ENCODE data around the gene ZMIZ1.

The ZMIZ1 gene

GRCh38 chr10:79084012-79084971 lies 15.5 kb downstream of the ZMIZ1 start:
- TF ChIP-seq, protein P1, sequence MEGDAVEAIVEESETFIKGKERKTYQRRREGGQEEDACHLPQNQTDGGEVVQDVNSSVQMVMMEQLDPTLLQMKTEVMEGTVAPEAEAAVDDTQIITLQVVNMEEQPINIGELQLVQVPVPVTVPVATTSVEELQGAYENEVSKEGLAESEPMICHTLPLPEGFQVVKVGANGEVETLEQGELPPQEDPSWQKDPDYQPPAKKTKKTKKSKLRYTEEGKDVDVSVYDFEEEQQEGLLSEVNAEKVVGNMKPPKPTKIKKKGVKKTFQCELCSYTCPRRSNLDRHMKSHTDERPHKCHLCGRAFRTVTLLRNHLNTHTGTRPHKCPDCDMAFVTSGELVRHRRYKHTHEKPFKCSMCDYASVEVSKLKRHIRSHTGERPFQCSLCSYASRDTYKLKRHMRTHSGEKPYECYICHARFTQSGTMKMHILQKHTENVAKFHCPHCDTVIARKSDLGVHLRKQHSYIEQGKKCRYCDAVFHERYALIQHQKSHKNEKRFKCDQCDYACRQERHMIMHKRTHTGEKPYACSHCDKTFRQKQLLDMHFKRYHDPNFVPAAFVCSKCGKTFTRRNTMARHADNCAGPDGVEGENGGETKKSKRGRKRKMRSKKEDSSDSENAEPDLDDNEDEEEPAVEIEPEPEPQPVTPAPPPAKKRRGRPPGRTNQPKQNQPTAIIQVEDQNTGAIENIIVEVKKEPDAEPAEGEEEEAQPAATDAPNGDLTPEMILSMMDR (tag by site-specific recombination; IDR thresholded peaks at IDR 0.05) = no peak
- peak; percentile 97 for TF ChIP-seq ZFHX2 (tag by site-specific recombination; conservative IDR thresholded peaks at IDR 0.05)
- peak; percentile 73 for TF ChIP-seq PRDM10 (tag by site-specific recombination; IDR thresholded peaks at IDR 0.05)
- no peak for TF ChIP-seq ZNF174 (tag by site-specific recombination; IDR thresholded peaks at IDR 0.05)
- no peak for TF ChIP-seq SP7 (tag by site-specific recombination; IDR thresholded peaks at IDR 0.05)
- no peak for TF ChIP-seq ZFP69B (tag by site-specific recombination; IDR thresholded peaks at IDR 0.05)
- TF ChIP-seq ZNF549 (tag by site-specific recombination; IDR thresholded peaks at IDR 0.05) = no peak
- 0 out of 2 replicates have a peak, but pooled peaks have one; percentile 27 for TF ChIP-seq ZNF366 (tag by site-specific recombination; conservative IDR thresholded peaks at IDR 0.05)
- no peak for TF ChIP-seq MEIS1 (CRISPR knock-in tag; IDR thresholded peaks at IDR 0.05; ENCODE audit: borderline replicate concordance)
- peak; percentile 99 for TF ChIP-seq ZFP3 (tag by site-specific recombination; IDR thresholded peaks at IDR 0.05; ENCODE audit: low read depth)
- TF ChIP-seq ZNF155 (tag by site-specific recombination; IDR thresholded peaks at IDR 0.05) = no peak
- TF ChIP-seq ZNF623 (tag by site-specific recombination; IDR thresholded peaks at IDR 0.05) = peak; percentile 47
- TF ChIP-seq, protein P2, sequence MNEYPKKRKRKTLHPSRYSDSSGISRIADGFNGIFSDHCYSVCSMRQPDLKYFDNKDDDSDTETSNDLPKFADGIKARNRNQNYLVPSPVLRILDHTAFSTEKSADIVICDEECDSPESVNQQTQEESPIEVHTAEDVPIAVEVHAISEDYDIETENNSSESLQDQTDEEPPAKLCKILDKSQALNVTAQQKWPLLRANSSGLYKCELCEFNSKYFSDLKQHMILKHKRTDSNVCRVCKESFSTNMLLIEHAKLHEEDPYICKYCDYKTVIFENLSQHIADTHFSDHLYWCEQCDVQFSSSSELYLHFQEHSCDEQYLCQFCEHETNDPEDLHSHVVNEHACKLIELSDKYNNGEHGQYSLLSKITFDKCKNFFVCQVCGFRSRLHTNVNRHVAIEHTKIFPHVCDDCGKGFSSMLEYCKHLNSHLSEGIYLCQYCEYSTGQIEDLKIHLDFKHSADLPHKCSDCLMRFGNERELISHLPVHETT (tag by site-specific recombination; IDR thresholded peaks at IDR 0.05) = no peak
- peak; percentile 75 for TF ChIP-seq ZBTB48 (tag by site-specific recombination; IDR thresholded peaks at IDR 0.05)
- TF ChIP-seq EGR2 (tag by site-specific recombination; IDR thresholded peaks at IDR 0.05; ENCODE audit: low read depth) = peak; percentile 97
- peak; percentile 67 for TF ChIP-seq ZNF600 (tag by site-specific recombination; IDR thresholded peaks at IDR 0.05)
- TF ChIP-seq GLIS1 (tag by site-specific recombination; IDR thresholded peaks at IDR 0.05) = peak; percentile 86
- TF ChIP-seq, protein P3, sequence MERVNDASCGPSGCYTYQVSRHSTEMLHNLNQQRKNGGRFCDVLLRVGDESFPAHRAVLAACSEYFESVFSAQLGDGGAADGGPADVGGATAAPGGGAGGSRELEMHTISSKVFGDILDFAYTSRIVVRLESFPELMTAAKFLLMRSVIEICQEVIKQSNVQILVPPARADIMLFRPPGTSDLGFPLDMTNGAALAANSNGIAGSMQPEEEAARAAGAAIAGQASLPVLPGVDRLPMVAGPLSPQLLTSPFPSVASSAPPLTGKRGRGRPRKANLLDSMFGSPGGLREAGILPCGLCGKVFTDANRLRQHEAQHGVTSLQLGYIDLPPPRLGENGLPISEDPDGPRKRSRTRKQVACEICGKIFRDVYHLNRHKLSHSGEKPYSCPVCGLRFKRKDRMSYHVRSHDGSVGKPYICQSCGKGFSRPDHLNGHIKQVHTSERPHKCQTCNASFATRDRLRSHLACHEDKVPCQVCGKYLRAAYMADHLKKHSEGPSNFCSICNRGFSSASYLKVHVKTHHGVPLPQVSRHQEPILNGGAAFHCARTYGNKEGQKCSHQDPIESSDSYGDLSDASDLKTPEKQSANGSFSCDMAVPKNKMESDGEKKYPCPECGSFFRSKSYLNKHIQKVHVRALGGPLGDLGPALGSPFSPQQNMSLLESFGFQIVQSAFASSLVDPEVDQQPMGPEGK (tag by site-specific recombination; IDR thresholded peaks at IDR 0.05) = peak; percentile 24; the same call in 1 of the 2 replicates
- TF ChIP-seq ZNF610 (tag by site-specific recombination; IDR thresholded peaks at IDR 0.05; ENCODE audit: borderline replicate concordance) = no peak
- TF ChIP-seq ZBTB17 (tag by site-specific recombination; IDR thresholded peaks at IDR 0.05) = peak; percentile 45; the same call in 1 of the 2 replicates
- no peak for TF ChIP-seq ZNF560 (tag by site-specific recombination; IDR thresholded peaks at IDR 0.05; ENCODE audit: borderline replicate concordance)
- ChIA-PET CTCF (interaction anchor here (1.2 kb wide), 1 partner anchor 111 kb away, joined by 3 read pairs; no protein-coding TSS in a partner anchor), POLR2A (interaction anchor here (1.4 kb wide), 1 partner anchor 17 kb away, joined by 3 read pairs; no protein-coding TSS in a partner anchor)
- Histone ChIP-seq H3K4me3 (ENCODE audit: low read depth, low read length) (no peak overlapping the region), H3K4me1 (ENCODE audit: control insufficient read depth, insufficient read depth, low read length) (peaks cover 8% of the 10 kb centered on the region; the same call in 1 of the 2 replicates), H3K27ac (ENCODE audit: extremely low read depth, low read depth, low read length) (no peak overlapping the region), H3K36me3 (ENCODE audit: control insufficient read depth in 2 of 2, insufficient read depth in 1 of 2, low read length in 2 of 2) (no peaks in the 10 kb centered on the region), H3K9me3 (ENCODE audit: control insufficient read depth, insufficient read depth, low read depth, low read length) (no peaks in the 10 kb centered on the region)

All from HEK293 (cell line).